A375 (cell line): ENCODE data around the gene ARL3. TPM values are rescaled to one million over a fixed set of nuclear protein-coding genes. Genes with fewer than 3 reads are reported as not detected.

Experiments
- total RNA-seq: library from RNA; depleted of rRNA; stranded (reverse); fragments of >200 nt; shearing (Covaris generic); gene quantifications from 2 replicates; pipeline ENCODE4 v1.2.3, GENCODE V29; 2014; rRNA removed

Gene ARL3
- 8.1 and 8.3 TPM in 2 replicates for total RNA-seq

GRCh38 chr10:102713814-102714620 lies at the start of gene ARL3:
Gene ARL3, minus strand, starts transcription at chr10:102714397. Its CDS starts 122 bp downstream, at chr10:102714275.

GRCh38 chr10:102743588-102744373 lies 29.6 kb upstream of the ARL3 start, which contains the start of gene WBP1L:
Gene WBP1L, plus strand, starts transcription at chr10:102743948. Its CDS starts 106 bp downstream, at chr10:102744054.

GRCh38 chr10:102714621-102715455 lies 641 bp upstream of the ARL3 start, which contains the start of gene SFXN2:
Gene SFXN2, plus strand, starts transcription at chr10:102714636. Its CDS starts 12,001 bp downstream, at chr10:102726637.

GRCh38 chr10:102644066-102644645 lies 70.0 kb downstream of the ARL3 start, which contains the start of gene TRIM8:
Gene TRIM8, plus strand, starts transcription at chr10:102644479. Its CDS starts 139 bp downstream, at chr10:102644618.

Other genes with a start within 250 kb of the ARL3 start
- 70.9 and 76.0 TPM in 2 replicates for gene ACTR1A, start 211.7 kb downstream of the ARL3 start, total RNA-seq
- 7.4 and 7.5 TPM in 2 replicates for gene SUFU, start 210.4 kb downstream of the ARL3 start, total RNA-seq
- 76.5 and 87.1 TPM in 2 replicates for gene TRIM8, start 69.9 kb downstream of the ARL3 start, total RNA-seq
- 7.7 and 13.6 TPM in 2 replicates for gene SFXN2, start 239 bp upstream of the ARL3 start, total RNA-seq
- gene WBP1L, start 29.6 kb upstream of the ARL3 start, total RNA-seq: 13.2 and 16.1 TPM in 2 replicates
- not detected in 2 replicates for gene CYP17A1, start 123.0 kb upstream of the ARL3 start, total RNA-seq
- gene BORCS7, start 139.9 kb upstream of the ARL3 start, total RNA-seq: 18.7 and 21.2 TPM in 2 replicates
- 0.26 and 0.32 TPM in 2 replicates for gene AS3MT, start 155.1 kb upstream of the ARL3 start, total RNA-seq
- gene CNNM2, start 203.9 kb upstream of the ARL3 start, total RNA-seq: 12.6 and 15.8 TPM in 2 replicates